Sigmoid colon (tissue), 7 donors: ENCODE results near the gene HSPA6. TPM values are rescaled to one million over a fixed set of nuclear protein-coding genes. Genes with fewer than 3 reads are reported as not detected.
"Not testable (repeated sequence)": the region's sequence is repeated elsewhere in the genome, so short reads cannot be mapped to it uniquely, and the experiment has no call there.

Experiments used
- DNase-seq: peaks from one replicate; pipeline ENCODE4 v3.0.0-alpha.2; 2019
- H3K27ac ChIP-seq, 4 donors: fragments of 200-600 bp; sonication (generic); one replicate each; pipeline ENCODE4 v1.5.1; 2016 to 2019; ENCODE audit warnings: mild to moderate bottlenecking in 1 of 4
- H3K27me3 ChIP-seq, 3 donors: fragments of 200-600 bp; sonication (generic); one replicate each; pipeline ENCODE4 v1.5.1; 2019; ENCODE audit warnings: mild to moderate bottlenecking in 1 of 3
- H3K36me3 ChIP-seq, 4 donors: fragments of 200-600 bp; sonication (generic); one replicate each; pipeline ENCODE4 v1.5.1; 2016 to 2019
- H3K4me1 ChIP-seq, 4 donors: fragments of 200-600 bp; sonication (generic); one replicate each; pipeline ENCODE4 v1.5.1; 2017 to 2019
- H3K4me3 ChIP-seq, 4 donors: fragments of 200-600 bp; sonication (generic); one replicate each; pipeline ENCODE4 v1.5.1; 2017 to 2019; ENCODE audit warnings: mild to moderate bottlenecking in 2 of 4, moderate library complexity in 1 of 4
- H3K9me3 ChIP-seq, 4 donors: fragments of 200-600 bp in 3 of 4; sonication (generic) in 3 of 4; one replicate each; pipeline versions ENCODE4 v1.5.1 to v1.6.1; 2013 to 2019
- WGBS, 2 donors: extraction: QIAGEN DNeasy Blood & Tissue Kit; methylation state at CpG; one replicate each; pipeline ENCODE4 v1.1.7; 2013; 5-methylcytosine and 5-hydroxymethylcytosine counted together
- intact Hi-C: fragments of 100-400 bp; cut with DNase I; formaldehyde crosslinking; loops from one replicate; pipeline ENCODE4 v1.15.1; 2023
- polyA plus RNA-seq, 3 donors: library from polyadenylated mRNA; stranded (reverse); fragments of 200-250 nt; gene quantifications; one replicate each; pipeline ENCODE4 v1.2.3, GENCODE V29; 2013
- total RNA-seq, 4 donors: library from RNA; depleted of rRNA; stranded (reverse); fragments of >200 nt; gene quantifications; one replicate each; pipeline ENCODE4 v1.1.0, GENCODE V29; 2016
- donor health status: healthy with polysubstance abuse.
- donor health status: Bipolar disorder and iron deficiency.
- donor health status: healthy.

HSPA6 gene
- total and polyA plus RNA-seq, 7 donors = 0.60 to 2.9 (median 2.1) TPM; not detected in 1

- H3K4me3 ChIP-seq, H3K36me3 ChIP-seq, intact Hi-C loops, H3K4me1 ChIP-seq, H3K27me3 ChIP-seq, H3K9me3 ChIP-seq, DNase-seq: not testable (repeated sequence)
- 91 to 93% methylated on average over 3 of the region's 3 CpGs for WGBS, 2 donors
- peak overlapping the region in 2 of 4 donors; percentile 46 to 50 for H3K27ac ChIP-seq
Observed at GRCh38 chr1:161554340-161554739, 30.0 kb downstream of the HSPA6 start.

GRCh38 chr1:161554815-161555417 is 30.6 kb downstream of the HSPA6 start:
- H3K27me3 ChIP-seq, H3K9me3 ChIP-seq, H3K36me3 ChIP-seq, H3K4me1 ChIP-seq, H3K4me3 ChIP-seq, DNase-seq, intact Hi-C loops: not testable (repeated sequence)
- WGBS, 2 donors = 43 to 72% methylated on average over 1 of the region's 1 CpG
- peak overlapping the region in 2 of 4 donors; percentile 46 to 50 for H3K27ac ChIP-seq

GRCh38 chr1:161556143-161556542 is 31.8 kb downstream of the HSPA6 start:
- H3K36me3 ChIP-seq, H3K4me3 ChIP-seq, H3K27ac ChIP-seq, H3K9me3 ChIP-seq, DNase-seq, intact Hi-C loops, H3K27me3 ChIP-seq, H3K4me1 ChIP-seq: not testable (repeated sequence)
- 58 to 87% methylated on average over 3 of the region's 3 CpGs for WGBS, 2 donors

- H3K36me3 ChIP-seq, H3K9me3 ChIP-seq, H3K4me1 ChIP-seq, H3K27me3 ChIP-seq, intact Hi-C loops, H3K4me3 ChIP-seq, H3K27ac ChIP-seq, DNase-seq: not testable (repeated sequence)
- WGBS, 2 donors = 95 to 100% methylated on average over 1 to 2 of the region's 2 CpGs
Observed at GRCh38 chr1:161556990-161557389, 32.6 kb downstream of the HSPA6 start.

- H3K4me3 ChIP-seq, H3K27me3 ChIP-seq, H3K9me3 ChIP-seq, DNase-seq, H3K4me1 ChIP-seq, H3K27ac ChIP-seq, H3K36me3 ChIP-seq, intact Hi-C loops: not testable (repeated sequence)
- 73 to 77% methylated on average over 5 of the region's 6 CpGs for WGBS, 2 donors
Observed at GRCh38 chr1:161557506-161558450, 33.4 kb downstream of the HSPA6 start.

- not testable (repeated sequence) for H3K27me3 ChIP-seq, H3K4me1 ChIP-seq, DNase-seq, H3K9me3 ChIP-seq, H3K4me3 ChIP-seq, H3K36me3 ChIP-seq
- H3K27ac ChIP-seq = peak overlapping the region in 1 of 4 donors; percentile 10
- intact Hi-C loops = loop anchor here (10.0 kb wide), 1 partner anchor 184 kb away; the partner anchor contains the start of gene DUSP12
- WGBS, 2 donors = 33 to 39% methylated on average over 4 of the region's 4 CpGs
Observed at GRCh38 chr1:161560960-161561715, 36.8 kb downstream of the HSPA6 start.

GRCh38 chr1:161562441-161562840 is 38.1 kb downstream of the HSPA6 start:
- WGBS, 2 donors = 78 to 81% methylated on average over 3 of the region's 3 CpGs
- H3K27me3 ChIP-seq, H3K36me3 ChIP-seq, H3K4me3 ChIP-seq, H3K27ac ChIP-seq, DNase-seq, H3K9me3 ChIP-seq, H3K4me1 ChIP-seq: not testable (repeated sequence)
- intact Hi-C loops = loop anchor here (10.0 kb wide), 1 partner anchor 182 kb away; the partner anchor contains the start of gene DUSP12

- DNase-seq, H3K36me3 ChIP-seq, H3K9me3 ChIP-seq, H3K4me1 ChIP-seq, H3K27ac ChIP-seq, H3K27me3 ChIP-seq, H3K4me3 ChIP-seq: not testable (repeated sequence)
- intact Hi-C loops = loop anchor here (10.0 kb wide), 1 partner anchor 181 kb away; the partner anchor contains the start of gene DUSP12
- 52 to 83% methylated on average over 1 of the region's 1 CpG for WGBS, 2 donors
Observed at GRCh38 chr1:161563522-161563921, 39.2 kb downstream of the HSPA6 start.

- not testable (repeated sequence) for DNase-seq, H3K4me1 ChIP-seq, H3K36me3 ChIP-seq, H3K4me3 ChIP-seq, H3K27ac ChIP-seq, H3K27me3 ChIP-seq, H3K9me3 ChIP-seq
- 82 to 100% methylated on average over 1 to 2 of the region's 3 CpGs for WGBS, 2 donors
- intact Hi-C loops = loop anchor here (10.0 kb wide), 1 partner anchor 178 kb away; the partner anchor contains the start of gene DUSP12
Observed at GRCh38 chr1:161566602-161566960, 42.2 kb downstream of the HSPA6 start.

- H3K9me3 ChIP-seq, H3K4me1 ChIP-seq, H3K27me3 ChIP-seq, H3K4me3 ChIP-seq, H3K36me3 ChIP-seq, DNase-seq, H3K27ac ChIP-seq, intact Hi-C loops: not testable (repeated sequence)
- WGBS, 2 donors = 48 to 70% methylated on average over 2 of the region's 8 CpGs
Observed at GRCh38 chr1:161571703-161572102, 47.4 kb downstream of the HSPA6 start.
